HG02623 (cell line): ENCODE data around the gene COL7A1.

ENCODE experiments used
- ATAC-seq: cut with Tn5 transposase; IDR thresholded peaks from one replicate; pipeline ENCODE4 v1.9.1; 2021; ENCODE audit warnings: moderate library complexity; ENCODE audit not compliant: unreplicated experiment

COL7A1 gene

GRCh38 chr3:48592519-48593087 is 2.5 kb downstream of the COL7A1 start:
- no peak for ATAC-seq

GRCh38 chr3:48591886-48592518 is 3.1 kb downstream of the COL7A1 start:
- ATAC-seq = no peak

- no peak for ATAC-seq
These were observed 3.7 kb downstream of the COL7A1 start for GRCh38 chr3:48591436-48591835.

- no peak for ATAC-seq
These were observed 6.9 kb downstream of the COL7A1 start for GRCh38 chr3:48588230-48588629.

- no peak for ATAC-seq
These were observed 7.4 kb downstream of the COL7A1 start for GRCh38 chr3:48587686-48588085.

- no peak for ATAC-seq
These were observed 9.7 kb downstream of the COL7A1 start for GRCh38 chr3:48585411-48585810.

GRCh38 chr3:48584836-48585235 is 10.3 kb downstream of the COL7A1 start:
- no peak for ATAC-seq

- ATAC-seq = no peak
These were observed 13.3 kb downstream of the COL7A1 start for GRCh38 chr3:48581621-48582481.

- no peak for ATAC-seq
These were observed 18.5 kb downstream of the COL7A1 start for GRCh38 chr3:48576647-48577046.

- no peak for ATAC-seq
These were observed 19.8 kb downstream of the COL7A1 start for GRCh38 chr3:48575366-48575765.

GRCh38 chr3:48573973-48574585 is 21.1 kb downstream of the COL7A1 start:
- no peak for ATAC-seq

GRCh38 chr3:48572517-48572916 is 22.6 kb downstream of the COL7A1 start:
- ATAC-seq = no peak

- no peak for ATAC-seq
These were observed 23.2 kb downstream of the COL7A1 start for GRCh38 chr3:48571938-48572337.

GRCh38 chr3:48569808-48570450 is 25.2 kb downstream of the COL7A1 start:
- no peak for ATAC-seq

- no peak for ATAC-seq
These were observed 25.7 kb downstream of the COL7A1 start for GRCh38 chr3:48569400-48569799.

GRCh38 chr3:48568476-48568875 is 26.7 kb downstream of the COL7A1 start:
- no peak for ATAC-seq

- ATAC-seq = no peak
These were observed 27.6 kb downstream of the COL7A1 start for GRCh38 chr3:48567500-48567899.

GRCh38 chr3:48567090-48567489 is 28.0 kb downstream of the COL7A1 start:
- ATAC-seq = no peak

GRCh38 chr3:48566401-48566760 is 28.7 kb downstream of the COL7A1 start:
- ATAC-seq = no peak

GRCh38 chr3:48565591-48566400 is 29.3 kb downstream of the COL7A1 start:
- ATAC-seq = no peak
